Dedifferentiated amniotic fluid mesenchymal stem cell (primary cell): ENCODE data around the gene CCDC88B.

Experiments used
- DNase-seq: peaks from one replicate; pipeline ENCODE4 v3.0.0-alpha.2; 2016; ENCODE audit errors: extremely low spot score

Gene CCDC88B

GRCh38 chr11:64339754-64340408 lies at the start of gene CCDC88B:
Gene CCDC88B, plus strand, starts transcription at chr11:64340204. Its CDS starts 63 bp downstream, at chr11:64340267.
- no peak for DNase-seq

GRCh38 chr11:64290352-64291261 lies 49.4 kb upstream of the CCDC88B start:
- no peak for DNase-seq

GRCh38 chr11:64291262-64291751 lies 48.7 kb upstream of the CCDC88B start, which contains the start of gene KCNK4:
Gene KCNK4, plus strand, starts transcription at chr11:64291302. Its CDS starts 1,717 bp downstream, at chr11:64293019.
- DNase-seq: no peak

- no peak for DNase-seq
Measured at GRCh38 chr11:64291752-64292459, 48.1 kb upstream of the CCDC88B start.

GRCh38 chr11:64292460-64293254 lies 47.3 kb upstream of the CCDC88B start:
- DNase-seq: no peak

GRCh38 chr11:64294774-64295173 lies 45.2 kb upstream of the CCDC88B start:
- DNase-seq: no peak

- no peak for DNase-seq
Measured at GRCh38 chr11:64295760-64296159, 44.2 kb upstream of the CCDC88B start.

- DNase-seq: no peak
Measured at GRCh38 chr11:64296236-64296635, 43.8 kb upstream of the CCDC88B start.

- no peak for DNase-seq
Measured at GRCh38 chr11:64296830-64297698, 42.9 kb upstream of the CCDC88B start.

GRCh38 chr11:64297699-64298358 lies 42.2 kb upstream of the CCDC88B start:
- DNase-seq: no peak

- no peak for DNase-seq
Measured at GRCh38 chr11:64298966-64299846, 40.8 kb upstream of the CCDC88B start.

GRCh38 chr11:64299847-64300648 lies 40.0 kb upstream of the CCDC88B start, which contains the start of gene CATSPERZ:
Gene CATSPERZ, plus strand, starts transcription at chr11:64300358. Its CDS starts 53 bp downstream, at chr11:64300411.
- no peak for DNase-seq

GRCh38 chr11:64303109-64304031 lies 36.6 kb upstream of the CCDC88B start:
- DNase-seq: no peak

GRCh38 chr11:64304032-64304315 lies 36.0 kb upstream of the CCDC88B start:
- no peak for DNase-seq

- DNase-seq: peak; percentile 86
Measured at GRCh38 chr11:64304316-64305072, 35.5 kb upstream of the CCDC88B start.

GRCh38 chr11:64305075-64305690 lies 34.8 kb upstream of the CCDC88B start, which contains the start of gene ESRRA:
Gene ESRRA, plus strand, starts transcription at chr11:64305524. Its CDS starts 1,656 bp downstream, at chr11:64307180.
- peak; percentile 96 for DNase-seq
